ENCODE data around the gene SIPA1L3.
A peak's percentile ranks its signal among the peaks of the same experiment; 100 is the strongest.

Gene SIPA1L3

GRCh38 chr19:37899453-37899852, 7.6 kb upstream of the SIPA1L3 start:
- no peak for ATAC-seq
- TF ChIP-seq POU6F1 (CRISPR knock-in tag; IDR thresholded peaks at IDR 0.05; ENCODE audit: borderline replicate concordance, low read depth) (no peak), PPARA (CRISPR knock-in tag; IDR thresholded peaks at IDR 0.05; ENCODE audit: borderline replicate concordance) (no peak), TCF4 (CRISPR knock-in tag; IDR thresholded peaks at IDR 0.05; ENCODE audit: borderline replicate concordance) (no peak), TOX (CRISPR knock-in tag; IDR thresholded peaks at IDR 0.05; ENCODE audit: borderline replicate concordance) (no peak), ARNTL (CRISPR knock-in tag; IDR thresholded peaks at IDR 0.05; ENCODE audit: borderline replicate concordance, low read depth) (no peak), CSRNP3 (CRISPR knock-in tag; IDR thresholded peaks at IDR 0.05) (no peak), SNAI2 (CRISPR knock-in tag; IDR thresholded peaks at IDR 0.05) (no peak), GLIS3 (CRISPR knock-in tag; IDR thresholded peaks at IDR 0.05) (no peak), OSR1 (CRISPR knock-in tag; IDR thresholded peaks at IDR 0.05) (no peak)
- TF ChIP-seq, protein P1, sequence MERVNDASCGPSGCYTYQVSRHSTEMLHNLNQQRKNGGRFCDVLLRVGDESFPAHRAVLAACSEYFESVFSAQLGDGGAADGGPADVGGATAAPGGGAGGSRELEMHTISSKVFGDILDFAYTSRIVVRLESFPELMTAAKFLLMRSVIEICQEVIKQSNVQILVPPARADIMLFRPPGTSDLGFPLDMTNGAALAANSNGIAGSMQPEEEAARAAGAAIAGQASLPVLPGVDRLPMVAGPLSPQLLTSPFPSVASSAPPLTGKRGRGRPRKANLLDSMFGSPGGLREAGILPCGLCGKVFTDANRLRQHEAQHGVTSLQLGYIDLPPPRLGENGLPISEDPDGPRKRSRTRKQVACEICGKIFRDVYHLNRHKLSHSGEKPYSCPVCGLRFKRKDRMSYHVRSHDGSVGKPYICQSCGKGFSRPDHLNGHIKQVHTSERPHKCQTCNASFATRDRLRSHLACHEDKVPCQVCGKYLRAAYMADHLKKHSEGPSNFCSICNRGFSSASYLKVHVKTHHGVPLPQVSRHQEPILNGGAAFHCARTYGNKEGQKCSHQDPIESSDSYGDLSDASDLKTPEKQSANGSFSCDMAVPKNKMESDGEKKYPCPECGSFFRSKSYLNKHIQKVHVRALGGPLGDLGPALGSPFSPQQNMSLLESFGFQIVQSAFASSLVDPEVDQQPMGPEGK (CRISPR knock-in tag; IDR thresholded peaks at IDR 0.05; ENCODE audit: borderline replicate concordance) = no peak
- TF ChIP-seq, protein P2, sequence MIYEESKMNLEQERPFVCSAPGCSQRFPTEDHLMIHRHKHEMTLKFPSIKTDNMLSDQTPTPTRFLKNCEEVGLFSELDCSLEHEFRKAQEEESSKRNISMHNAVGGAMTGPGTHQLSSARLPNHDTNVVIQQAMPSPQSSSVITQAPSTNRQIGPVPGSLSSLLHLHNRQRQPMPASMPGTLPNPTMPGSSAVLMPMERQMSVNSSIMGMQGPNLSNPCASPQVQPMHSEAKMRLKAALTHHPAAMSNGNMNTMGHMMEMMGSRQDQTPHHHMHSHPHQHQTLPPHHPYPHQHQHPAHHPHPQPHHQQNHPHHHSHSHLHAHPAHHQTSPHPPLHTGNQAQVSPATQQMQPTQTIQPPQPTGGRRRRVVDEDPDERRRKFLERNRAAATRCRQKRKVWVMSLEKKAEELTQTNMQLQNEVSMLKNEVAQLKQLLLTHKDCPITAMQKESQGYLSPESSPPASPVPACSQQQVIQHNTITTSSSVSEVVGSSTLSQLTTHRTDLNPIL (CRISPR knock-in tag; IDR thresholded peaks at IDR 0.05; ENCODE audit: low read depth) = no peak

DNA sequence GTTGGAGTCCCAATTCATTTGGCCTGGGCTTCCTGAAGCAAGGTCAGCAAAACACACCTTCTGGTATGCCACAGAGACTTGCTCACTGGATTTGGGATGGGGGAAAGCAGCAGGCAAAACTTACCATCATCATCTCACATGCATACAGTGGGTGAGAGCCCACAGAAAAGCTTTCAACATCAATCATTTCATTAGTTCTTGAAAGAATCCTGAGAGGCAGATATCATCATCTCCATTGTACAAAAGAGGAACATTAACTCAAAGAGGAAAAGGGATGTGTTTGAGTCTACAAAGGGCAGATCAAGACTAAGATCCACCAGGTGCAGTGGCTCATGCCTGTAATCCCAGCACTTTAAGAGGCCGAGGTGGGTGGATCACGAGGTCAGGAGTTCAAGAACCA, 7.0 kb upstream of the SIPA1L3 start:
- ATAC-seq = no peak
- no peak for TF ChIP-seq SNAI2 (CRISPR knock-in tag; IDR thresholded peaks at IDR 0.05)
- TF ChIP-seq ZC3H10 (CRISPR knock-in tag; IDR thresholded peaks at IDR 0.05) = no peak
- no peak for TF ChIP-seq ZFP3 (CRISPR knock-in tag; IDR thresholded peaks at IDR 0.05)
- no peak for TF ChIP-seq POU6F1 (CRISPR knock-in tag; IDR thresholded peaks at IDR 0.05; ENCODE audit: borderline replicate concordance, low read depth)
- no peak for TF ChIP-seq TCF4 (CRISPR knock-in tag; IDR thresholded peaks at IDR 0.05; ENCODE audit: borderline replicate concordance)
- TF ChIP-seq ARNTL (CRISPR knock-in tag; IDR thresholded peaks at IDR 0.05; ENCODE audit: borderline replicate concordance, low read depth) = no peak
- TF ChIP-seq ESRRG (CRISPR knock-in tag; IDR thresholded peaks at IDR 0.05) = no peak

GRCh38 chr19:37902668-37903067, 4.3 kb upstream of the SIPA1L3 start:
- ATAC-seq = peak; percentile 42
- no peak for TF ChIP-seq PPARA (CRISPR knock-in tag; IDR thresholded peaks at IDR 0.05; ENCODE audit: borderline replicate concordance)
- no peak for TF ChIP-seq OSR1 (CRISPR knock-in tag; IDR thresholded peaks at IDR 0.05)
- TF ChIP-seq, protein P2 (CRISPR knock-in tag; IDR thresholded peaks at IDR 0.05; ENCODE audit: low read depth) = no peak
- TF ChIP-seq ESRRG (CRISPR knock-in tag; IDR thresholded peaks at IDR 0.05) = no peak
- TF ChIP-seq, protein P1 (CRISPR knock-in tag; IDR thresholded peaks at IDR 0.05; ENCODE audit: borderline replicate concordance) = no peak
- TF ChIP-seq, protein P3, sequence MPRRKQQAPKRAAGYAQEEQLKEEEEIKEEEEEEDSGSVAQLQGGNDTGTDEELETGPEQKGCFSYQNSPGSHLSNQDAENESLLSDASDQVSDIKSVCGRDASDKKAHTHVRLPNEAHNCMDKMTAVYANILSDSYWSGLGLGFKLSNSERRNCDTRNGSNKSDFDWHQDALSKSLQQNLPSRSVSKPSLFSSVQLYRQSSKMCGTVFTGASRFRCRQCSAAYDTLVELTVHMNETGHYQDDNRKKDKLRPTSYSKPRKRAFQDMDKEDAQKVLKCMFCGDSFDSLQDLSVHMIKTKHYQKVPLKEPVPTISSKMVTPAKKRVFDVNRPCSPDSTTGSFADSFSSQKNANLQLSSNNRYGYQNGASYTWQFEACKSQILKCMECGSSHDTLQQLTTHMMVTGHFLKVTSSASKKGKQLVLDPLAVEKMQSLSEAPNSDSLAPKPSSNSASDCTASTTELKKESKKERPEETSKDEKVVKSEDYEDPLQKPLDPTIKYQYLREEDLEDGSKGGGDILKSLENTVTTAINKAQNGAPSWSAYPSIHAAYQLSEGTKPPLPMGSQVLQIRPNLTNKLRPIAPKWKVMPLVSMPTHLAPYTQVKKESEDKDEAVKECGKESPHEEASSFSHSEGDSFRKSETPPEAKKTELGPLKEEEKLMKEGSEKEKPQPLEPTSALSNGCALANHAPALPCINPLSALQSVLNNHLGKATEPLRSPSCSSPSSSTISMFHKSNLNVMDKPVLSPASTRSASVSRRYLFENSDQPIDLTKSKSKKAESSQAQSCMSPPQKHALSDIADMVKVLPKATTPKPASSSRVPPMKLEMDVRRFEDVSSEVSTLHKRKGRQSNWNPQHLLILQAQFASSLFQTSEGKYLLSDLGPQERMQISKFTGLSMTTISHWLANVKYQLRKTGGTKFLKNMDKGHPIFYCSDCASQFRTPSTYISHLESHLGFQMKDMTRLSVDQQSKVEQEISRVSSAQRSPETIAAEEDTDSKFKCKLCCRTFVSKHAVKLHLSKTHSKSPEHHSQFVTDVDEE (CRISPR knock-in tag; IDR thresholded peaks at IDR 0.05) = no peak
- TF ChIP-seq ISL1 (CRISPR knock-in tag; IDR thresholded peaks at IDR 0.05) = no peak
